H1 (cell line): ENCODE results near the gene TCF4. TPM values are rescaled to one million over a fixed set of nuclear protein-coding genes. Genes with fewer than 3 reads are reported as not detected.

Experiments
- CHD1 ChIP-seq: IDR thresholded peaks from 2 replicates; pipeline ENCODE4 v1.6.1; 2012; ENCODE audit warnings: low read depth, low read length, improper control_type of control experiment
- CHD7 ChIP-seq: fragments of 300-600 bp; sonication (generic); IDR thresholded peaks from 2 replicates; pipeline ENCODE4 v1.7.1; 2012; ENCODE audit warnings: low read length, moderate library complexity, mild to moderate bottlenecking, inconsistent platforms; ENCODE audit not compliant: insufficient replicate concordance
- EGR1 ChIP-seq: IDR thresholded peaks from 2 replicates; pipeline ENCODE4 v1.6.1; 2011; ENCODE audit warnings: low read depth, low read length, borderline replicate concordance
- JUN ChIP-seq: IDR thresholded peaks from 2 replicates; pipeline ENCODE4 v1.6.1; 2011; ENCODE audit warnings: low read depth, mild to moderate bottlenecking, improper control_type of control experiment, low read length
- KDM4A ChIP-seq: IDR thresholded peaks from one replicate; pipeline ENCODE4 v1.7.1; 2012; ENCODE audit warnings: low read depth, mild to moderate bottlenecking, moderate library complexity, low read length, inconsistent platforms; ENCODE audit not compliant: severe bottlenecking
- POLR2AphosphoS5 ChIP-seq: IDR thresholded peaks from 2 replicates; pipeline ENCODE4 v1.6.1; 2011; ENCODE audit warnings: low read depth, low read length
- RNF2 ChIP-seq: fragments of 200-900, 300-1000 bp; sonication (generic); IDR thresholded peaks from 2 replicates; pipeline ENCODE4 v1.7.1; 2016; ENCODE audit warnings: borderline replicate concordance, low read depth, mild to moderate bottlenecking, antibody characterized with exemption, low read length; ENCODE audit not compliant: poor library complexity, severe bottlenecking; ENCODE audit errors: missing control alignments
- RXRA ChIP-seq: IDR thresholded peaks from 2 replicates; pipeline ENCODE4 v1.6.1; 2011; ENCODE audit warnings: low read depth, mild to moderate bottlenecking, low read length, moderate library complexity; ENCODE audit not compliant: insufficient read depth
- SIX5 ChIP-seq: IDR thresholded peaks from 2 replicates; pipeline ENCODE4 v1.6.1; 2011; ENCODE audit warnings: mild to moderate bottlenecking, low read depth, low read length
- TAF1 ChIP-seq: IDR thresholded peaks from 2 replicates; pipeline ENCODE4 v1.6.1; 2011; ENCODE audit warnings: mild to moderate bottlenecking, low read depth, low read length
- polyA plus RNA-seq, 7 experiments: library from polyadenylated mRNA; depleted of rRNA in 3 of 7; stranded (reverse) in 5 of 7; unstranded in 2 of 7; fragments of >200 nt in 5 of 7; fragments of 200-250 nt in 2 of 7; gene quantifications; 1 replicate in 5 of 7; 2 replicates in 1 of 7; 4 replicates in 1 of 7; pipeline versions ENCODE4 v1.2.1 to v1.2.3, GENCODE V29; 2011 to 2013; ENCODE audit warnings: missing spikeins in 2 of 7, mixed read lengths in 2 of 7
- total RNA-seq: library from RNA; stranded (reverse); fragmentation: NEBNext Ultra II Directional; extraction: Animal tissue kit (Norgen Biotek cat#: 25700); gene quantifications from 2 replicates; pipeline ENCODE4 v1.2.1, GENCODE V29; 2021

Gene TCF4
- total and polyA plus RNA-seq, 2 of the 8 experiments (the other 6 are each of a cell fraction or from before 2014, with no cell fraction given), result 59.3 to 118 TPM

GRCh38 chr18:55404832-55405465, 183.0 kb downstream of the TCF4 start (continued):
- no peak for TF ChIP-seq KDM4A
- TF ChIP-seq SIX5, result no peak
- no peak for TF ChIP-seq EGR1
- no peak for TF ChIP-seq CHD7
- TF ChIP-seq RXRA, result no peak
- TF ChIP-seq RNF2, result no peak
- no peak for TF ChIP-seq TAF1
- TF ChIP-seq POLR2AphosphoS5, result no peak
- TF ChIP-seq CHD1, result no peak
- TF ChIP-seq JUN, result no peak
